ENCODE results near the gene TMED7.

DNA sequence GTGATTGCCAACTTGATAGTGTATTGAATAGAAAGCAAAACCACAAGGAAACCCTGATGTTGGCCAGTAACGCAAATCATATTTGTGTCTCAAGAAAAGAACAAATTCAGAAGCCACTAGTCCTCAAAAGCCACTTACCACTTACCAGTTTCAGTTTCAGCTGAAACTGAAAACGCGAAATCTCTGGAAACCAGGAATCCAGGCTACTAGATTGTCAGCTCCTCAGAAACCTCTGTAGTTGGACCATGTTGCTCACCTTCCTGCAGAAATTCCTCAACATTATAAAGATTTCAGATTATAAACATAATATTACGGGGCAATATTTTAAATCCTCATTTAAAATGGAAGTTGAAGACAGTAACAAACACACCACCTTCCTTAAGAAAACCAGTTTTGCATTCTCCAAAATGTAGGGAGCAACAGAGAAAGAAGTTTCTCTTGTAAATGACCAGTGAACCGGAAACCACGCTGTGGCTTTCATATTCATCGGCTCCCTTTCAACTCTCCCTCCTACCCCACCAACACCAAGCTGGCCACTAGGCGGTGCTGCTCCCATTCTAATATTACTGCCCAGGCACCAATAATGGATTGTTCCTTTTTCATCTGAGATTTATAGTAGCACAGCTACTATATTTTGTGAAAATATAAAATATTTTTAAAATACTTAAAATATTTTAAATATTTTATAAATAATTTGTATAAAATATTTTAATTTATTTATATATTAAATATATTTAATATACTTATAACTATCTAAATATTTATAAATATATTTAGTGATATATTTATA, 8.7 kb upstream of the TMED7 start:
- TF ChIP-seq, protein P1, sequence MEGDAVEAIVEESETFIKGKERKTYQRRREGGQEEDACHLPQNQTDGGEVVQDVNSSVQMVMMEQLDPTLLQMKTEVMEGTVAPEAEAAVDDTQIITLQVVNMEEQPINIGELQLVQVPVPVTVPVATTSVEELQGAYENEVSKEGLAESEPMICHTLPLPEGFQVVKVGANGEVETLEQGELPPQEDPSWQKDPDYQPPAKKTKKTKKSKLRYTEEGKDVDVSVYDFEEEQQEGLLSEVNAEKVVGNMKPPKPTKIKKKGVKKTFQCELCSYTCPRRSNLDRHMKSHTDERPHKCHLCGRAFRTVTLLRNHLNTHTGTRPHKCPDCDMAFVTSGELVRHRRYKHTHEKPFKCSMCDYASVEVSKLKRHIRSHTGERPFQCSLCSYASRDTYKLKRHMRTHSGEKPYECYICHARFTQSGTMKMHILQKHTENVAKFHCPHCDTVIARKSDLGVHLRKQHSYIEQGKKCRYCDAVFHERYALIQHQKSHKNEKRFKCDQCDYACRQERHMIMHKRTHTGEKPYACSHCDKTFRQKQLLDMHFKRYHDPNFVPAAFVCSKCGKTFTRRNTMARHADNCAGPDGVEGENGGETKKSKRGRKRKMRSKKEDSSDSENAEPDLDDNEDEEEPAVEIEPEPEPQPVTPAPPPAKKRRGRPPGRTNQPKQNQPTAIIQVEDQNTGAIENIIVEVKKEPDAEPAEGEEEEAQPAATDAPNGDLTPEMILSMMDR (IDR thresholded peaks at IDR 0.05), result peak; percentile 80
- TF ChIP-seq EMX1 (CRISPR knock-in tag; IDR thresholded peaks at IDR 0.05), result no peak
- TF ChIP-seq, protein P2, sequence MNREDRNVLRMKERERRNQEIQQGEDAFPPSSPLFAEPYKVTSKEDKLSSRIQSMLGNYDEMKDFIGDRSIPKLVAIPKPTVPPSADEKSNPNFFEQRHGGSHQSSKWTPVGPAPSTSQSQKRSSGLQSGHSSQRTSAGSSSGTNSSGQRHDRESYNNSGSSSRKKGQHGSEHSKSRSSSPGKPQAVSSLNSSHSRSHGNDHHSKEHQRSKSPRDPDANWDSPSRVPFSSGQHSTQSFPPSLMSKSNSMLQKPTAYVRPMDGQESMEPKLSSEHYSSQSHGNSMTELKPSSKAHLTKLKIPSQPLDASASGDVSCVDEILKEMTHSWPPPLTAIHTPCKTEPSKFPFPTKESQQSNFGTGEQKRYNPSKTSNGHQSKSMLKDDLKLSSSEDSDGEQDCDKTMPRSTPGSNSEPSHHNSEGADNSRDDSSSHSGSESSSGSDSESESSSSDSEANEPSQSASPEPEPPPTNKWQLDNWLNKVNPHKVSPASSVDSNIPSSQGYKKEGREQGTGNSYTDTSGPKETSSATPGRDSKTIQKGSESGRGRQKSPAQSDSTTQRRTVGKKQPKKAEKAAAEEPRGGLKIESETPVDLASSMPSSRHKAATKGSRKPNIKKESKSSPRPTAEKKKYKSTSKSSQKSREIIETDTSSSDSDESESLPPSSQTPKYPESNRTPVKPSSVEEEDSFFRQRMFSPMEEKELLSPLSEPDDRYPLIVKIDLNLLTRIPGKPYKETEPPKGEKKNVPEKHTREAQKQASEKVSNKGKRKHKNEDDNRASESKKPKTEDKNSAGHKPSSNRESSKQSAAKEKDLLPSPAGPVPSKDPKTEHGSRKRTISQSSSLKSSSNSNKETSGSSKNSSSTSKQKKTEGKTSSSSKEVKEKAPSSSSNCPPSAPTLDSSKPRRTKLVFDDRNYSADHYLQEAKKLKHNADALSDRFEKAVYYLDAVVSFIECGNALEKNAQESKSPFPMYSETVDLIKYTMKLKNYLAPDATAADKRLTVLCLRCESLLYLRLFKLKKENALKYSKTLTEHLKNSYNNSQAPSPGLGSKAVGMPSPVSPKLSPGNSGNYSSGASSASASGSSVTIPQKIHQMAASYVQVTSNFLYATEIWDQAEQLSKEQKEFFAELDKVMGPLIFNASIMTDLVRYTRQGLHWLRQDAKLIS (CRISPR knock-in tag; IDR thresholded peaks at IDR 0.05; ENCODE audit: borderline replicate concordance), result no peak
- no peak for TF ChIP-seq TP53 (CRISPR knock-in tag; IDR thresholded peaks at IDR 0.05)
